HCT116 (cell line): ENCODE results near the gene CHSY3.

ENCODE experiments used
- CEBPB ChIP-seq: IDR thresholded peaks from 2 replicates; pipeline ENCODE4 v1.6.1; 2012; ENCODE audit warnings: low read depth
- JUND ChIP-seq: IDR thresholded peaks from 2 replicates; pipeline ENCODE4 v1.6.1; 2012
- POLR2AphosphoS5 ChIP-seq: IDR thresholded peaks from 2 replicates; pipeline ENCODE4 v1.6.1; 2011; ENCODE audit warnings: mild to moderate bottlenecking, low read depth, low read length, moderate library complexity
- RAD21 ChIP-seq: IDR thresholded peaks from 2 replicates; pipeline ENCODE4 v1.6.1; 2012; ENCODE audit warnings: low read depth, mild to moderate bottlenecking
- TF ChIP-seq, protein P1 (sequence below), 3 experiments: fragments of 200-600 bp in 1 of 3; sonication (generic) in 1 of 3; IDR thresholded peaks in 2 of 3; conservative IDR thresholded peaks in 1 of 3; 2 replicates each; pipeline ENCODE4 v1.5.1; 2012 to 2017; ENCODE audit warnings: low read depth in 2 of 3, low read length in 2 of 3, antibody characterized with exemption in 1 of 3, borderline replicate concordance in 1 of 3, control low read depth in 1 of 3, mild to moderate bottlenecking in 1 of 3, mixed read lengths in 1 of 3, mixed run types in 1 of 3, moderate library complexity in 1 of 3; ENCODE audit not compliant: insufficient read depth in 1 of 3
- TF ChIP-seq, protein P2 (sequence below): IDR thresholded peaks from 2 replicates; pipeline ENCODE4 v1.6.1; 2012

DNA sequence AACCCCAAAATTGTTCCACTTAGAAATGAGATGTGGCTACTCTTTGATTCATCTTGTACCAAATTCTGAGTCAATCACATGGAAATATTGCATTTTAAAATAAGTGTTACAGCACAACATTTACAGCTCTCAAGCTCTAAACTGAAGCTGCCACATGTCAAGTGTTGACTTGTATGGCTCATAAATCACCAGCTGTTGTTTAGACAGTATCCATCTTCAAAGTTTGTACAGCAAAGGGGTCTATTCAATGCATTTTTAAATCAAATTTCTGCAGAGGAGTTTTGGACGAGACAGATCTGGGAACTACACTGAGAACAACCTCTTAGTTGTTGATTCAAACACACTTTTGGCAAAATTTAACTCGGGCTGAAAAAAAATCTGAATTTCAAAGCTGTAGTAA lies 31.4 kb downstream of the CHSY3 start:
- TF ChIP-seq, protein P1, sequence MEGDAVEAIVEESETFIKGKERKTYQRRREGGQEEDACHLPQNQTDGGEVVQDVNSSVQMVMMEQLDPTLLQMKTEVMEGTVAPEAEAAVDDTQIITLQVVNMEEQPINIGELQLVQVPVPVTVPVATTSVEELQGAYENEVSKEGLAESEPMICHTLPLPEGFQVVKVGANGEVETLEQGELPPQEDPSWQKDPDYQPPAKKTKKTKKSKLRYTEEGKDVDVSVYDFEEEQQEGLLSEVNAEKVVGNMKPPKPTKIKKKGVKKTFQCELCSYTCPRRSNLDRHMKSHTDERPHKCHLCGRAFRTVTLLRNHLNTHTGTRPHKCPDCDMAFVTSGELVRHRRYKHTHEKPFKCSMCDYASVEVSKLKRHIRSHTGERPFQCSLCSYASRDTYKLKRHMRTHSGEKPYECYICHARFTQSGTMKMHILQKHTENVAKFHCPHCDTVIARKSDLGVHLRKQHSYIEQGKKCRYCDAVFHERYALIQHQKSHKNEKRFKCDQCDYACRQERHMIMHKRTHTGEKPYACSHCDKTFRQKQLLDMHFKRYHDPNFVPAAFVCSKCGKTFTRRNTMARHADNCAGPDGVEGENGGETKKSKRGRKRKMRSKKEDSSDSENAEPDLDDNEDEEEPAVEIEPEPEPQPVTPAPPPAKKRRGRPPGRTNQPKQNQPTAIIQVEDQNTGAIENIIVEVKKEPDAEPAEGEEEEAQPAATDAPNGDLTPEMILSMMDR (IDR thresholded peaks at IDR 0.05 in 2 of 3, conservative IDR thresholded peaks at IDR 0.05 in 1 of 3; ENCODE audit: borderline replicate concordance in 1 of 3, insufficient read depth in 1 of 3, low read depth in 2 of 3, low read length in 2 of 3) = no peak
- TF ChIP-seq RAD21 (no peak), POLR2AphosphoS5 (no peak), CEBPB (no peak), JUND (no peak)
- TF ChIP-seq, protein P2, sequence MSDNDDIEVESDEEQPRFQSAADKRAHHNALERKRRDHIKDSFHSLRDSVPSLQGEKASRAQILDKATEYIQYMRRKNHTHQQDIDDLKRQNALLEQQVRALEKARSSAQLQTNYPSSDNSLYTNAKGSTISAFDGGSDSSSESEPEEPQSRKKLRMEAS = no peak
